GM19455 (cell line): ENCODE measurements around the gene CDH11.

Experiments
- ATAC-seq: cut with Tn5 transposase; IDR thresholded peaks from one replicate; pipeline ENCODE4 v1.9.1; 2021; ENCODE audit not compliant: unreplicated experiment

CDH11 gene

GRCh38 chr16:65041667-65042066 is 80.2 kb downstream of the CDH11 start:
- no peak for ATAC-seq

GRCh38 chr16:65038100-65038499 is 83.8 kb downstream of the CDH11 start:
- no peak for ATAC-seq

GRCh38 chr16:65037556-65037955 is 84.3 kb downstream of the CDH11 start:
- ATAC-seq = no peak

GRCh38 chr16:65034915-65035314 is 86.9 kb downstream of the CDH11 start:
- ATAC-seq = no peak

- ATAC-seq = no peak
Measured at GRCh38 chr16:65032387-65032786, 89.5 kb downstream of the CDH11 start.

- ATAC-seq = no peak
Measured at GRCh38 chr16:65024767-65025178, 97.1 kb downstream of the CDH11 start.

GRCh38 chr16:65023802-65024201 is 98.1 kb downstream of the CDH11 start:
- ATAC-seq = no peak

GRCh38 chr16:65021852-65022595 is 99.8 kb downstream of the CDH11 start:
- ATAC-seq = no peak

GRCh38 chr16:65016754-65017153 is 105.1 kb downstream of the CDH11 start:
- ATAC-seq = no peak

- no peak for ATAC-seq
Measured at GRCh38 chr16:65015599-65015998, 106.3 kb downstream of the CDH11 start.

GRCh38 chr16:65012357-65012756 is 109.5 kb downstream of the CDH11 start:
- no peak for ATAC-seq

- ATAC-seq = no peak
Measured at GRCh38 chr16:65010125-65010524, 111.7 kb downstream of the CDH11 start.

- ATAC-seq = no peak
Measured at GRCh38 chr16:65005696-65006095, 116.2 kb downstream of the CDH11 start.

- no peak for ATAC-seq
Measured at GRCh38 chr16:65004570-65004969, 117.3 kb downstream of the CDH11 start.

- ATAC-seq = no peak
Measured at GRCh38 chr16:65003621-65004020, 118.2 kb downstream of the CDH11 start.

GRCh38 chr16:65002265-65002664 is 119.6 kb downstream of the CDH11 start:
- no peak for ATAC-seq

GRCh38 chr16:65000654-65001053 is 121.2 kb downstream of the CDH11 start:
- ATAC-seq = no peak

GRCh38 chr16:64997751-64998150 is 124.1 kb downstream of the CDH11 start:
- ATAC-seq = no peak

GRCh38 chr16:64997121-64997520 is 124.7 kb downstream of the CDH11 start:
- ATAC-seq = no peak

- ATAC-seq = no peak
Measured at GRCh38 chr16:64996641-64997040, 125.2 kb downstream of the CDH11 start.

GRCh38 chr16:64993464-64993863 is 128.4 kb downstream of the CDH11 start:
- ATAC-seq = no peak

GRCh38 chr16:64991001-64991400 is 130.9 kb downstream of the CDH11 start:
- ATAC-seq = no peak

GRCh38 chr16:64990101-64990500 is 131.8 kb downstream of the CDH11 start:
- ATAC-seq = no peak
